Vagina (tissue), 2 donors: ENCODE measurements around the gene PRAMEF2.
"Not testable (repeated sequence)": the region's sequence is repeated elsewhere in the genome, so short reads cannot be mapped to it uniquely, and the experiment has no call there.

Source experiments
- CTCF ChIP-seq, 3 experiments: fragments of 450-650 bp in 2 of 3; fragments of 200-600 bp in 1 of 3; sonication (generic) in 1 of 3; IDR thresholded peaks; one replicate each; pipeline ENCODE4 v1.5.1; 2017 to 2019; ENCODE audit warnings: antibody characterized with exemption in 3 of 3, mild to moderate bottlenecking in 2 of 3, moderate library complexity in 2 of 3
- POLR2A ChIP-seq, 2 donors: fragments of 450-650 bp; IDR thresholded peaks; one replicate each; pipeline ENCODE4 v1.6.1; 2017; ENCODE audit warnings: antibody characterized with exemption in 2 of 2, mild to moderate bottlenecking in 2 of 2, moderate library complexity in 2 of 2
- POLR2AphosphoS5 ChIP-seq, 2 donors: sonication (generic); formaldehyde crosslinking; IDR thresholded peaks; one replicate each; pipeline ENCODE4 v1.9.0; 2017; ENCODE audit warnings: antibody characterized with exemption in 2 of 2, mild to moderate bottlenecking in 2 of 2, low read depth in 1 of 2; ENCODE audit not compliant: insufficient read depth in 1 of 2

- TF ChIP-seq CTCF (IDR thresholded peaks at IDR 0.05); POLR2A (IDR thresholded peaks at IDR 0.05); POLR2AphosphoS5 (IDR thresholded peaks at IDR 0.05; ENCODE audit: insufficient read depth in 1 of 2, low read depth in 1 of 2): not testable (repeated sequence)
Observed at GRCh38 chr1:12886101-12886500, 29.2 kb downstream of the PRAMEF2 start, which contains the start of gene PRAMEF4.
